ENCODE measurements around the gene ARHGAP24. TPM values are rescaled to one million over a fixed set of nuclear protein-coding genes. Genes with fewer than 3 reads are reported as not detected.

ARHGAP24 gene
- total RNA-seq, 1 experiment from 2014 or later: 1.3 TPM

- H4K20me1 ChIP-seq (ENCODE audit: insufficient read depth): no peaks in the 10 kb centered on the region
- POLR2A ChIA-PET: no interaction called here
These were observed 207.4 kb downstream of the ARHGAP24 start for GRCh38 chr4:85682391-85682790.

More at GRCh38 chr4:85682391-85682790, 207.4 kb downstream of the ARHGAP24 start:
- no TSS peak for BruUV-seq (replicated peaks)
- no peaks in the 10 kb centered on the region for H3K9me2 ChIP-seq (ENCODE audit: insufficient read depth)
- TF ChIP-seq CEBPB (IDR thresholded peaks at IDR 0.05; ENCODE audit: low read depth) (no peak), ZFX (IDR thresholded peaks at IDR 0.05) (no peak), SP1 (IDR thresholded peaks at IDR 0.05; ENCODE audit: low read depth) (no peak), YY1 (IDR thresholded peaks at IDR 0.05; ENCODE audit: extremely low read depth, insufficient replicate concordance, low read depth, low read length) (no peak), ATF3 (IDR thresholded peaks at IDR 0.05) (no peak), EZH2phosphoT487 (IDR thresholded peaks at IDR 0.05; ENCODE audit: borderline replicate concordance) (no peak), JUND (IDR thresholded peaks at IDR 0.05) (no peak), POLR2AphosphoS5 (IDR thresholded peaks at IDR 0.05; ENCODE audit: low read depth, low read length) (no peak), REST (IDR thresholded peaks at IDR 0.05; ENCODE audit: low read depth) (no peak), ZBTB33 (IDR thresholded peaks at IDR 0.05; ENCODE audit: extremely low read depth, insufficient replicate concordance, low read length) (no peak), POLR2A (IDR thresholded peaks at IDR 0.05; ENCODE audit: borderline replicate concordance, extremely low read depth, insufficient read depth, insufficient read length) (no peak), FOSL1 (IDR thresholded peaks at IDR 0.05; ENCODE audit: low read depth) (no peak), SIN3A (IDR thresholded peaks at IDR 0.05; ENCODE audit: low read depth) (no peak)
- CTCF ChIA-PET: no interaction called here
- H3K27ac ChIP-seq (ENCODE audit: low read depth, low read length): no peak overlapping the region
- RAD21 ChIA-PET (ENCODE audit: low non-redundant PET in 1 of 2, low total read pairs in 2 of 2, uncharacterized antibody in 2 of 2, unreplicated experiment in 2 of 2): no interaction called here
- no peaks in the 10 kb centered on the region for H3K36me3 ChIP-seq (ENCODE audit: control insufficient read depth in 1 of 2, insufficient read depth in 2 of 2, low read length in 2 of 2)
- H2AFZ ChIP-seq (ENCODE audit: low read depth, low read length, poor library complexity, severe bottlenecking): no peak overlapping the region
- H3K9me3 ChIP-seq (ENCODE audit: control insufficient read depth in 1 of 2, insufficient read depth in 1 of 2, low read depth in 1 of 2, low read length in 2 of 2): no peaks in the 10 kb centered on the region
- H3K4me2 ChIP-seq (ENCODE audit: low read length): no peak overlapping the region
- no peaks in the 10 kb centered on the region for H3K79me2 ChIP-seq (ENCODE audit: insufficient read depth, low read length)
- intact Hi-C loops (cut with micrococcal nuclease): no loop called here
- no peak overlapping the region for H3K9ac ChIP-seq (ENCODE audit: low read length)
- H3K4me1 ChIP-seq (ENCODE audit: control insufficient read depth in 1 of 2, insufficient read depth in 2 of 2, low read length in 2 of 2): no peaks in the 10 kb centered on the region
- H3K4me3 ChIP-seq (replicated peaks in 1 of 2; ENCODE audit: low read depth in 1 of 2, low read length in 2 of 2): no peak overlapping the region
- no peak for ATAC-seq
- no peaks in the 10 kb centered on the region for H3K27me3 ChIP-seq (ENCODE audit: insufficient read depth, low read length)
- DNase-seq (ENCODE audit: low read depth, low spot score): no peak
